Erythroblast (primary cell): ENCODE data around the gene RDH12.

Source experiments
- GATA1 ChIP-seq: IDR thresholded peaks from 2 replicates; pipeline ENCODE4 v1.6.1; 2011; ENCODE audit warnings: low read depth, mild to moderate bottlenecking, control low read depth, low read length, moderate library complexity
- POLR2A ChIP-seq: IDR thresholded peaks from 2 replicates; pipeline ENCODE4 v1.6.1; 2011; ENCODE audit warnings: mild to moderate bottlenecking, low read length

DNA sequence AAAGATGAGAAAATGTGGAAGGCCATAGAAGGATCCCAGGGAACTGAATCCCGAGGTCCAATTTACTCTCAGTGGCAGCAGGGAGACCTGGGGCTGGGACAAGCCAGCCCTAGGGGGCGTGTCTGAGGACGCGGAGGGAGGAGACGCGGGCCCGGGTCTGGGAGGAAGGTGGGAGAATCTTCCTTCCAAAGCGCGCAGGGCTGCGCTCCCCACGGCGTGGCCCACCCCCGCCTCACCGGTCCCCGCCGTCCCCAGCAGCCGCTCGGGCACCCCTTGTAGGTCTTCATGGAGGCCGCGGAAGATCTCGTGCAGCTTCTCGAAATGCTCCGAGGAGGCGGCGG is 27.6 kb upstream of the RDH12 start:
- TF ChIP-seq POLR2A: no peak
- TF ChIP-seq GATA1: no peak
